Keratinocyte (primary cell): ENCODE data around the gene NBEAL2.

Experiments
- EZH2 ChIP-seq: IDR thresholded peaks from one replicate; pipeline ENCODE4 v1.6.1; 2012; ENCODE audit warnings: inconsistent platforms, mild to moderate bottlenecking, low read length, moderate library complexity
- TF ChIP-seq, protein P1 (sequence below), 3 experiments: IDR thresholded peaks in 1 of 3; conservative IDR thresholded peaks in 1 of 3; optimal IDR thresholded peaks in 1 of 3; 2 replicates in 2 of 3; 3 replicates in 1 of 3; pipeline versions ENCODE3 to v1.5.1; 2011; ENCODE audit warnings: low read length in 3 of 3, mild to moderate bottlenecking in 3 of 3, moderate library complexity in 2 of 3, control low read depth in 1 of 3, inconsistent platforms in 1 of 3; ENCODE audit not compliant: insufficient read depth in 2 of 3; ENCODE audit errors: extremely low read depth in 1 of 3

DNA sequence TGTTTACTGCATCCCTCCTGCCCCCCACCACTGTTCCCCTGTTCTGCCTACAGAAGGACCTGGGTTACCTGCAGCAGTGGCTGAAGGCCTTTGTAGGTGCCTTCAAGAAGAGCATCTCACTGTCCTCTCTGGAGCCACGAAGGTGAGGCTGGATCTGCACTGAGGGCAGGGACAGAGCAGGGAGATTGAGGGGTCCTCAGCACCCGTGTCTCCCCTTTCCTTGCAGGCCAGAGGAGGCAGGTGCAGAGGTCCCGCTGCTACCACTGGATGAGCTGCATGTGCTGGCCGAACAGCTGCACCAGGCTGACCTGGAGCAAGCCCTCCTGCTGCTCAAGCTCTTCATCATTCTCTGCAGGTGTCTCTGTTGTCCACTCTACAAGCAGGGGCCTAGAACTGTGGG is 9.2 kb downstream of the NBEAL2 start:
- TF ChIP-seq, protein P1, sequence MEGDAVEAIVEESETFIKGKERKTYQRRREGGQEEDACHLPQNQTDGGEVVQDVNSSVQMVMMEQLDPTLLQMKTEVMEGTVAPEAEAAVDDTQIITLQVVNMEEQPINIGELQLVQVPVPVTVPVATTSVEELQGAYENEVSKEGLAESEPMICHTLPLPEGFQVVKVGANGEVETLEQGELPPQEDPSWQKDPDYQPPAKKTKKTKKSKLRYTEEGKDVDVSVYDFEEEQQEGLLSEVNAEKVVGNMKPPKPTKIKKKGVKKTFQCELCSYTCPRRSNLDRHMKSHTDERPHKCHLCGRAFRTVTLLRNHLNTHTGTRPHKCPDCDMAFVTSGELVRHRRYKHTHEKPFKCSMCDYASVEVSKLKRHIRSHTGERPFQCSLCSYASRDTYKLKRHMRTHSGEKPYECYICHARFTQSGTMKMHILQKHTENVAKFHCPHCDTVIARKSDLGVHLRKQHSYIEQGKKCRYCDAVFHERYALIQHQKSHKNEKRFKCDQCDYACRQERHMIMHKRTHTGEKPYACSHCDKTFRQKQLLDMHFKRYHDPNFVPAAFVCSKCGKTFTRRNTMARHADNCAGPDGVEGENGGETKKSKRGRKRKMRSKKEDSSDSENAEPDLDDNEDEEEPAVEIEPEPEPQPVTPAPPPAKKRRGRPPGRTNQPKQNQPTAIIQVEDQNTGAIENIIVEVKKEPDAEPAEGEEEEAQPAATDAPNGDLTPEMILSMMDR (optimal IDR thresholded peaks at IDR 0.05 in 1 of 3, IDR thresholded peaks at IDR 0.05 in 1 of 3, conservative IDR thresholded peaks at IDR 0.05 in 1 of 3; ENCODE audit: extremely low read depth in 1 of 3, insufficient read depth in 2 of 3, low read length in 3 of 3) = no peak
- no peak for TF ChIP-seq EZH2
